Neural cell (in vitro differentiated cells): ENCODE data around the gene FMN2. TPM values are rescaled to one million over a fixed set of nuclear protein-coding genes. Genes with fewer than 3 reads are reported as not detected.

ENCODE experiments used
- H2AFZ ChIP-seq: fragments of 200-600, 300-800 bp; sonication (generic), shearing (Covaris generic); 2 replicates; pipeline ENCODE4 v1.6.0; 2014; ENCODE audit warnings: low read depth, mild to moderate bottlenecking, antibody characterized with exemption, low read length, moderate library complexity
- H3F3A ChIP-seq: fragments of 200-600 bp; shearing (Covaris generic); 2 replicates; pipeline ENCODE4 v1.6.1; 2016; ENCODE audit warnings: mild to moderate bottlenecking, moderate library complexity, mixed read lengths, antibody characterized with exemption, low read length; ENCODE audit not compliant: insufficient read depth, poor library complexity, severe bottlenecking
- H3K27ac ChIP-seq: fragments of 200-600, 300-800 bp; sonication (generic), shearing (Covaris generic); 2 replicates; pipeline ENCODE4 v1.5.1; 2014; ENCODE audit warnings: mild to moderate bottlenecking, low read length, moderate library complexity
- H3K27me3 ChIP-seq: fragments of 300-800, 200-600 bp; sonication (generic), shearing (Covaris generic); 2 replicates; pipeline ENCODE4 v1.6.0; 2014; ENCODE audit warnings: mild to moderate bottlenecking, low read depth, low read length, moderate library complexity; ENCODE audit not compliant: insufficient read depth
- H3K36me3 ChIP-seq: fragments of 300-800, 200-600 bp; sonication (generic), shearing (Covaris generic); 2 replicates; pipeline ENCODE4 v1.5.1; 2014; ENCODE audit warnings: mild to moderate bottlenecking, antibody characterized with exemption, low read length, moderate library complexity; ENCODE audit not compliant: insufficient read depth
- H3K4me2 ChIP-seq: fragments of 300-800, 200-600 bp; sonication (generic), shearing (Covaris generic); 2 replicates; pipeline ENCODE4 v1.6.0; 2014; ENCODE audit warnings: mild to moderate bottlenecking, low read length
- H3K4me3 ChIP-seq: fragments of 300-800, 200-600 bp; sonication (generic), shearing (Covaris generic); 2 replicates; pipeline ENCODE4 v1.5.1; 2014; ENCODE audit warnings: mild to moderate bottlenecking, low read length, moderate library complexity
- H3K79me2 ChIP-seq: fragments of 200-600 bp; shearing (Covaris generic); replicated peaks from 2 replicates; pipeline ENCODE4 v1.6.0; 2014; ENCODE audit warnings: mild to moderate bottlenecking, low read length, moderate library complexity; ENCODE audit not compliant: insufficient read depth
- H3K9ac ChIP-seq: fragments of 300-800, 200-600 bp; sonication (generic), shearing (Covaris generic); 2 replicates; pipeline ENCODE4 v1.6.1; 2016; ENCODE audit warnings: mild to moderate bottlenecking, low read length, mixed read lengths
- H3K9me2 ChIP-seq: fragments of 200-600 bp; shearing (Covaris generic); 2 replicates; pipeline ENCODE4 v1.6.1; 2016; ENCODE audit warnings: mild to moderate bottlenecking, low read length, mixed read lengths; ENCODE audit not compliant: insufficient read depth
- H3K9me3 ChIP-seq: fragments of 200-600, 300-800 bp; sonication (generic), shearing (Covaris generic); 2 replicates; pipeline ENCODE4 v1.6.1; 2016; ENCODE audit warnings: mild to moderate bottlenecking, mixed run types, low read length, moderate library complexity, mixed read lengths
- H4K20me1 ChIP-seq: fragments of 200-600 bp; shearing (Covaris generic); 2 replicates; pipeline ENCODE4 v1.6.1; 2016; ENCODE audit warnings: mild to moderate bottlenecking, mixed run types; ENCODE audit not compliant: insufficient read depth
- CTCF ChIP-seq: fragments of 450-650 bp; IDR thresholded peaks from 2 replicates; pipeline ENCODE4 v1.5.1; 2014; ENCODE audit warnings: antibody characterized with exemption, mild to moderate bottlenecking, moderate library complexity; ENCODE audit not compliant: poor library complexity, severe bottlenecking
- EP300 ChIP-seq: fragments of 450-650 bp; conservative IDR thresholded peaks from 2 replicates; pipeline ENCODE4 v1.6.1; 2014; ENCODE audit warnings: antibody characterized with exemption, mild to moderate bottlenecking, moderate library complexity; ENCODE audit not compliant: poor library complexity, severe bottlenecking
- EZH2 ChIP-seq: fragments of 200-600, 300-800 bp; shearing (Covaris generic), sonication (generic); IDR thresholded peaks from 2 replicates; pipeline ENCODE4 v1.6.1; 2014; ENCODE audit warnings: antibody characterized with exemption, low read length, borderline replicate concordance, mild to moderate bottlenecking; ENCODE audit not compliant: insufficient read depth, poor library complexity, severe bottlenecking
- MXI1 ChIP-seq: fragments of 450-650 bp; conservative IDR thresholded peaks from 2 replicates; pipeline ENCODE4 v1.6.1; 2014; ENCODE audit warnings: antibody characterized with exemption, mild to moderate bottlenecking; ENCODE audit not compliant: poor library complexity, severe bottlenecking
- POLR2AphosphoS5 ChIP-seq: IDR thresholded peaks from 2 replicates; pipeline ENCODE4 v1.6.1; 2012
- RAD21 ChIP-seq: fragments of 450-650 bp; conservative IDR thresholded peaks from 2 replicates; pipeline ENCODE4 v1.6.1; 2014; ENCODE audit warnings: antibody characterized with exemption, mild to moderate bottlenecking, moderate library complexity
- REST ChIP-seq: IDR thresholded peaks from 2 replicates; pipeline ENCODE4 v1.6.1; 2012; ENCODE audit warnings: borderline replicate concordance
- SMC3 ChIP-seq: fragments of 450-650 bp; conservative IDR thresholded peaks from 2 replicates; pipeline ENCODE4 v1.6.1; 2014; ENCODE audit warnings: antibody characterized with exemption, mild to moderate bottlenecking, moderate library complexity; ENCODE audit not compliant: poor library complexity
- TAF1 ChIP-seq: IDR thresholded peaks from 2 replicates; pipeline ENCODE4 v1.6.1; 2012; ENCODE audit warnings: low read depth
- polyA plus RNA-seq: library from polyadenylated mRNA; depleted of rRNA; stranded (reverse); fragments of >200 nt; gene quantifications from 2 replicates; pipeline ENCODE4 v1.2.3, GENCODE V29; 2014

Gene FMN2
- polyA plus RNA-seq, 1 donor from 2014 or later = 23.9 TPM

GRCh38 chr1:240415532-240415931, 323.8 kb downstream of the FMN2 start:
- H3K4me3 ChIP-seq = no peak overlapping the region
- H3K79me2 ChIP-seq = no peaks in the 10 kb centered on the region
- no peak overlapping the region for H3K27ac ChIP-seq
- H3F3A ChIP-seq = no peaks in the 10 kb centered on the region
- no peak overlapping the region for H2AFZ ChIP-seq
- H3K9me3 ChIP-seq = no peaks in the 10 kb centered on the region
- no peaks in the 10 kb centered on the region for H3K27me3 ChIP-seq
- no peaks in the 10 kb centered on the region for H3K9me2 ChIP-seq
- H3K4me2 ChIP-seq = no peak overlapping the region
- TF ChIP-seq EZH2 (no peak), EP300 (no peak), REST (no peak), CTCF (no peak), TAF1 (no peak), POLR2AphosphoS5 (no peak), MXI1 (no peak), RAD21 (no peak)
- no peaks in the 10 kb centered on the region for H4K20me1 ChIP-seq
- H3K36me3 ChIP-seq = no peaks in the 10 kb centered on the region
- no peak overlapping the region for H3K9ac ChIP-seq

- no peaks in the 10 kb centered on the region for H3K9me3 ChIP-seq
- H3K9ac ChIP-seq = no peak overlapping the region
- no peak overlapping the region for H3K27ac ChIP-seq
- H3K4me3 ChIP-seq = no peak overlapping the region
- no peak for TF ChIP-seq SMC3
- H2AFZ ChIP-seq = no peak overlapping the region
- H3K9me2 ChIP-seq = no peaks in the 10 kb centered on the region
- H3K4me2 ChIP-seq = no peak overlapping the region
- H3K27me3 ChIP-seq = no peaks in the 10 kb centered on the region
- no peaks in the 10 kb centered on the region for H3K36me3 ChIP-seq
- no peaks in the 10 kb centered on the region for H4K20me1 ChIP-seq
- H3F3A ChIP-seq = no peaks in the 10 kb centered on the region
- no peaks in the 10 kb centered on the region for H3K79me2 ChIP-seq
Measured at GRCh38 chr1:240417317-240417716, 325.6 kb downstream of the FMN2 start.

DNA sequence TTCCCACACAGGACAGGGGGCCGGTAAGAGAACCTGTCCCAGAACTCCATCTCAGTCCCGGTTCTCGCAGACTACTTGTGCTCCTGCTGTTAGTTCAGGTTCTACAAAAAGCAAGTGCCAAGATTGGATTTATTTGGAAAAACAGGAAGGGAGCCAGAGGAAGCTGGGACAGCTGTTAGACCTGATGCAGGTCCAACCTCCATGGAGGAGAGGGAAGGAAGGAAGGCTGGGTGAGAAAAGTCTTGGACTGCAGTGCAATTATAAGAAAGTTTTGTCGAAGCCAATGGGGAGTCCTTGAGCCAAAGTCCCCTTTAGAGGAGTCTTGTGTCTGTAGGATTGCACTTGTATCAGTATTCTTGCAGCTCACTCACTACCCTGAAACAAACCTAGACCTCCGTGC, 329.1 kb downstream of the FMN2 start:
- H3K4me3 ChIP-seq = no peak overlapping the region
- no peak for TF ChIP-seq EP300
- TF ChIP-seq TAF1 = no peak
- no peak for TF ChIP-seq EZH2
- TF ChIP-seq RAD21 = no peak
- no peak for TF ChIP-seq SMC3
- TF ChIP-seq CTCF = no peak
- TF ChIP-seq MXI1 = no peak
- TF ChIP-seq REST = no peak
- TF ChIP-seq POLR2AphosphoS5 = no peak
- H3K9ac ChIP-seq = no peak overlapping the region
- H3K36me3 ChIP-seq = no peaks in the 10 kb centered on the region
- no peaks in the 10 kb centered on the region for H3K9me3 ChIP-seq
- no peaks in the 10 kb centered on the region for H3K9me2 ChIP-seq
- H3K79me2 ChIP-seq = no peaks in the 10 kb centered on the region
- no peak overlapping the region for H2AFZ ChIP-seq
- H3K27ac ChIP-seq = no peak overlapping the region
- H3F3A ChIP-seq = no peaks in the 10 kb centered on the region
- no peaks in the 10 kb centered on the region for H4K20me1 ChIP-seq
- H3K27me3 ChIP-seq = no peaks in the 10 kb centered on the region
- no peak overlapping the region for H3K4me2 ChIP-seq
